Lower leg skin (tissue), 3 donors: Measurements from ENCODE around the gene SEMA3A.

Experiments
- CTCF ChIP-seq, 3 donors: fragments of 450-650 bp; IDR thresholded peaks; one replicate each; pipeline ENCODE4 v1.5.1; 2016; ENCODE audit warnings: antibody characterized with exemption in 3 of 3, mild to moderate bottlenecking in 3 of 3, moderate library complexity in 2 of 3
- POLR2A ChIP-seq, 2 donors: fragments of 450-650 bp; IDR thresholded peaks; one replicate each; pipeline ENCODE4 v1.6.1; 2016 to 2017; ENCODE audit warnings: antibody characterized with exemption in 2 of 2, mild to moderate bottlenecking in 1 of 2, moderate library complexity in 1 of 2

GRCh38 chr7:84232646-84233045 is 38.1 kb upstream of the SEMA3A start:
- TF ChIP-seq CTCF (IDR thresholded peaks at IDR 0.05) (no peak), POLR2A (IDR thresholded peaks at IDR 0.05) (no peak)
